ENCODE data around the gene SPN. TPM values are rescaled to one million over a fixed set of nuclear protein-coding genes. Genes with fewer than 3 reads are reported as not detected.
"Not testable (repeated sequence)": the region's sequence is repeated elsewhere in the genome, so short reads cannot be mapped to it uniquely, and the experiment has no call there.

Gene SPN
- total and polyA plus RNA-seq, 7 donors = 0.28 to 13.3 (median 1.1) TPM

- intact Hi-C loops (cut with DNase I) = loop anchor here (10.0 kb wide), 1 partner anchor 48 kb away; no protein-coding TSS in a partner anchor
- H3K4me3 ChIP-seq = no peak overlapping the region
- H3K9me3 ChIP-seq = no peaks in the 10 kb centered on the region
- no peaks in the 10 kb centered on the region for H3K4me1 ChIP-seq
- H3K27me3 ChIP-seq = no peaks in the 10 kb centered on the region
- DNase-seq = no peak
- no peak for TF ChIP-seq CTCF (IDR thresholded peaks at IDR 0.05)
- TF ChIP-seq POLR2AphosphoS5 (IDR thresholded peaks at IDR 0.05) = no peak
- no peak for TF ChIP-seq EP300 (IDR thresholded peaks at IDR 0.05)
- TF ChIP-seq POLR2A (IDR thresholded peaks at IDR 0.05) = no peak
- H3K36me3 ChIP-seq = no peaks in the 10 kb centered on the region
- H3K27ac ChIP-seq = no peak overlapping the region
- WGBS, 2 donors = 65 to 82% methylated on average over 9 of the region's 9 CpGs
These were observed 23.8 kb downstream of the SPN start for GRCh38 chr16:29686740-29687332.

GRCh38 chr16:29687755-29688154, 24.7 kb downstream of the SPN start:
- 76 to 83% methylated on average over 2 of the region's 2 CpGs for WGBS, 2 donors
- no peaks in the 10 kb centered on the region for H3K9me3 ChIP-seq
- H3K4me1 ChIP-seq = no peaks in the 10 kb centered on the region
- H3K27me3 ChIP-seq = no peaks in the 10 kb centered on the region
- no peak overlapping the region for H3K4me3 ChIP-seq
- no peak for DNase-seq
- TF ChIP-seq POLR2A (IDR thresholded peaks at IDR 0.05) (no peak), CTCF (IDR thresholded peaks at IDR 0.05) (no peak)
- intact Hi-C loops (cut with DNase I) = loop anchor here (10.0 kb wide), 1 partner anchor 47 kb away; no protein-coding TSS in a partner anchor
- no peaks in the 10 kb centered on the region for H3K36me3 ChIP-seq
- H3K27ac ChIP-seq = no peak overlapping the region

GRCh38 chr16:29688172-29688571, 25.1 kb downstream of the SPN start:
- TF ChIP-seq POLR2A (IDR thresholded peaks at IDR 0.05) (no peak), EP300 (IDR thresholded peaks at IDR 0.05) (no peak)
- Histone ChIP-seq H3K9me3 (no peaks in the 10 kb centered on the region), H3K27ac (no peak overlapping the region), H3K4me3 (no peak overlapping the region), H3K4me1 (no peaks in the 10 kb centered on the region), H3K36me3 (no peaks in the 10 kb centered on the region), H3K27me3 (no peaks in the 10 kb centered on the region)
- 95 to 96% methylated on average over 5 of the region's 5 CpGs for WGBS, 2 donors
- intact Hi-C loops (cut with DNase I) = loop anchor here (10.0 kb wide), 1 partner anchor 47 kb away; no protein-coding TSS in a partner anchor
- DNase-seq = no peak

- not testable (repeated sequence) for H3K27ac ChIP-seq, H3K9me3 ChIP-seq, H3K4me3 ChIP-seq, H3K27me3 ChIP-seq, DNase-seq, H3K36me3 ChIP-seq, H3K4me1 ChIP-seq
- 90 to 92% methylated on average over 23 of the region's 23 CpGs for WGBS, 2 donors
- intact Hi-C loops (cut with DNase I) = loop anchor here (10.0 kb wide), 1 partner anchor 45 kb away; no protein-coding TSS in a partner anchor
These were observed 26.7 kb downstream of the SPN start for GRCh38 chr16:29689490-29690351.

GRCh38 chr16:29692606-29693005, 29.6 kb downstream of the SPN start:
- H3K4me3 ChIP-seq; H3K36me3 ChIP-seq; DNase-seq; H3K4me1 ChIP-seq; H3K9me3 ChIP-seq; H3K27me3 ChIP-seq; H3K27ac ChIP-seq; intact Hi-C loops (cut with DNase I): not testable (repeated sequence)
- WGBS, 2 donors = 97% methylated on average over 26 of the region's 26 CpGs

- Histone ChIP-seq H3K36me3 (no peaks in the 10 kb centered on the region), H3K27ac (no peak overlapping the region), H3K4me3 (no peak overlapping the region), H3K4me1 (no peaks in the 10 kb centered on the region), H3K9me3 (no peaks in the 10 kb centered on the region), H3K27me3 (no peaks in the 10 kb centered on the region)
- intact Hi-C loops (cut with DNase I) = no loop called here
- WGBS, 2 donors = 85 to 88% methylated on average over 41 of the region's 41 CpGs
- DNase-seq = no peak
- TF ChIP-seq EP300 (IDR thresholded peaks at IDR 0.05) (no peak), POLR2AphosphoS5 (IDR thresholded peaks at IDR 0.05) (no peak), POLR2A (IDR thresholded peaks at IDR 0.05) (no peak), CTCF (IDR thresholded peaks at IDR 0.05) (no peak)
These were observed 31.5 kb downstream of the SPN start for GRCh38 chr16:29694384-29695195.

- H3K4me3 ChIP-seq; H3K27me3 ChIP-seq; H3K9me3 ChIP-seq; H3K4me1 ChIP-seq; H3K27ac ChIP-seq; H3K36me3 ChIP-seq; intact Hi-C loops (cut with DNase I); DNase-seq: not testable (repeated sequence)
- WGBS, 2 donors = 93 to 98% methylated on average over 3 of the region's 3 CpGs
These were observed 32.6 kb downstream of the SPN start for GRCh38 chr16:29695675-29696074.

Measured in sigmoid colon (tissue), 7 donors.